GM19025 (cell line): ENCODE measurements around the gene DNAI2.

Source experiments
- ATAC-seq: cut with Tn5 transposase; IDR thresholded peaks from one replicate; pipeline ENCODE4 v1.9.1; 2021; ENCODE audit warnings: mild to moderate bottlenecking, low read depth, moderate library complexity; ENCODE audit not compliant: unreplicated experiment

Gene DNAI2

DNA sequence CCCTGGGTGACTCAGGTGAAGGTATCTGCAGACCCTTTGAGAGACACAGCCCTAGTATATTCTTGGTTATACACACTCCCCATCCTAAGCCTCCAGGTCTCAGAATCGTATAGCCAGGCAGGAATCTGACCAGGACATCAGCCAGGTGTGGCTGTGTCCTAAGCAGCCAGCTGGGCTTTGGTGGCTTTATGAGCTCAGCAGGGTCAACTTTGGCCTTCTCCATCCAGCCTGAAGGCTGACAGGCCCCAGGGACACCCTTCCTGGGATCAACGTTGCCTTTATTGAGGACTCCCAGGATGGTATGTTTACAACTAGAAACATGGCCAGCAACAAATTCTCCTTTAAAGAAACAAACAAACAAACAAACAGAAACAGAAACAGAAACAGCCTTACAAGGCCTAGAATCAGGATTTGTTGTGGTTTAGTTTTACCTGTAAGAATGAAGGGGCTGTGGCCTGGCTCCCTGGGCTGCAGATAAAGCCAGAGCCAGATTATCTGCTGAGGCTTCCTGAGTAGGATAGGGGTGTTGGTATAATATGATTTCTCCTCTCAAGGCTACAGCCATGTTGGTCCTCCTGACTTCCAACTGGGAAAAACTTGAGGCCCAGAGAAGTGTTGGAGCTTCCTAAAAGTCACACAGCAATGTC, 60.5 kb downstream of the DNAI2 start:
- no peak for ATAC-seq

- ATAC-seq: no peak
These were observed 61.6 kb downstream of the DNAI2 start for GRCh38 chr17:74335529-74336062.

- ATAC-seq: no peak
These were observed 62.3 kb downstream of the DNAI2 start for GRCh38 chr17:74336307-74336706.

DNA sequence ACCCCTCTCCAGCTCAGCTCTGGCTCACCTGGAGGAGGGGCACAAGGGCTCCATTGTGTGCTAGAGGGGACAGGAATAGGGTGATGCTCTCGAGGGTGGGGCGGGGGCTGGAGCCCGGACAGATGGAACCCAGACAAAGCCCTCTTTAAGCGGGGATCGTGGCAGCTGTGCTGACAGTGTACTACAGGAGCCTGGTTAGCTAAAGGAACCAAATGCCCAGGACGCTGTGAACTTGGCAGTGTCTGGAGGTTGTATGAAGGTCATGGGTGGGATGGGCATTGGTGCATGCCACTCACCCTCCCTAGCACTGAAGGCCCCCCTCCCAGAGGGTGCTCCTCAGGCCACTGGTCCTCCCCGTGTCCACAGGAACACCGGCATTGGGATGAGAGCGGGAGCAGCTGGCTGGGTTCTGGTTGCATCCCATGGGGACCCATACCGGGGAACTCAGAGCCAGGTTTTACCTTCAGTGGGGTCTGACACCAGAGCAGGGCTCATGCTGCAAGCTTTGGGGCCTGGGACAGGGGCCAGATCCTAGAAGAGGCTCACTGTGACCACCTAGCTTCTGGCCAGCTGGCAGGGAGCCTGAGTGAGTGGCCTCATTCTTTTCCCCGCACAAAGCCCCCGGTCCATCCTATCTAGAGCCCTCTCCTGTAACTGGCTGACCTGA, 63.9 kb downstream of the DNAI2 start:
- ATAC-seq: no peak

DNA sequence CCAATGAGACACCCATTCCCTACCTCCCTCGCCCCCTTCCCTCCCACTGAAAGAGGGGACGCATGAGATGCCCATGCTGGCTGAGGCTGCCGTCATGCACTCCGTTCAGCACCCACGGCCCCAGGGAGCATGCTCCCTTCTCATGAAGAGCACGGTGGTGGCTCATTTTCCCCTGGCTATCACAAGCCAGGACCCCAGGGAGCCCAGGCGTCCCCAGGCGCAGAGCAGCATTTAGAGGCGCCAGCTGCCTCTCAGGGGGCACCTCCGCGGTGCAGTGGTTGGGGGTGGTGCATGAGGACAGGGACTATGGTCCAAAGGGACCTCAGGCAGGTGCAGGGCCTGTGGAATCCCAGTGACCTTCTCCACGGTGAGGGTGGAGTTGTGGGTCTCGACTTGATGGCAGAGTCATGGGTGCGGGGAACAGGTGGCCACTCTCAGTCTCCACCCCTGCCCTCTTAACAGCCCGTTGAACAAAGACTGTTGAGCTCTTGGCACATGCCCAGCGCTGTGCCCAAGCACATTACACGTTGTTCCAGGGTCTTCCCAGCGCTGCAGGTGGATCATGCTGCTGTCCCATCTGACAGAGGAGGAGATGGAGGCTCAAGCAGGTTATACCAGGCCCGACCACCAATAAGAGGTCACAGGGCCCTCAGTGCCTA, 65.6 kb downstream of the DNAI2 start:
- ATAC-seq: no peak

- ATAC-seq: no peak
These were observed 66.5 kb downstream of the DNAI2 start for GRCh38 chr17:74340470-74341023.

- ATAC-seq: no peak
These were observed 68.2 kb downstream of the DNAI2 start for GRCh38 chr17:74342224-74342623.

DNA sequence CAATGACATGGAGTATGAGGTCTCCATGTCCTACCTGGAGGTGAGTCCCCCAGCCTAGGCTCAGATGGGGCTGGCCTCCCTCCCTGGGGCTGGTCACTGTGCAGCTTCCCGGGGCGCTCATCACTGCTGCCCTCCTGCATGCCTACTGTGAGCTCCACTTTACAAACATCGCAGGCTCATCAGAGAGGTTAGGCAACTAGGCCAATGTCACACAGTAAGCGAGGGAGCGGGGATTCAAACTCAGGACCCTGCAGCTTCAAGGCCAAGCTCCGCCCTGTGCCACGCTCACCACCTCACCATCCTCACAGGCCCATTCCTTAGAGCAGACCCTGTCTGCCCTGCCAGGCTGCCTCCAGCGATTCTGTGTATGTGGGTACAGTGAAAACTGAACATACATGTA, 69.1 kb downstream of the DNAI2 start:
- no peak for ATAC-seq

GRCh38 chr17:74343526-74344284, 69.7 kb downstream of the DNAI2 start:
- ATAC-seq: no peak

GRCh38 chr17:74344658-74345057, 70.6 kb downstream of the DNAI2 start:
- ATAC-seq: no peak

- no peak for ATAC-seq
These were observed 71.6 kb downstream of the DNAI2 start for GRCh38 chr17:74345433-74346241.

- ATAC-seq: no peak
These were observed 73.6 kb downstream of the DNAI2 start for GRCh38 chr17:74347646-74348045.

DNA sequence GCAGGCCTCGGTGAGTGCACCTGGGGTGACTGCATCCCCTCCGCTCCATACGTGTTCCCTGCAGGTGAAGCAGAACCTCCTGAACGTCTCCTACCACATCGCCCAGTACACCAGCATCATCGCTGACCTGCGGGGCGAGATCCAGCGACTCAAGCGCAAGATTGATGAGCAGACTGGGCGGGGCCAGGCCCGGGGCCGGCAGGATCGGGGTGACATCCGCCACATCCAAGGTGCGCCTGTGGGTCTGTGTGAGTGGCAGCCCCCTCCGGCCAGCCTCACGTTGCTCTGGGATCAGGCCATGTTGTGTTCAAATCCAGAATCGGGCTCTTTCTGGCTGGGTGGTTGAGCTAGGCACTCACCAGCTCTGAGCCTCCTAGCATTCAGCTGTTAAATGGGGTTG, 75.1 kb downstream of the DNAI2 start:
- ATAC-seq: no peak

DNA sequence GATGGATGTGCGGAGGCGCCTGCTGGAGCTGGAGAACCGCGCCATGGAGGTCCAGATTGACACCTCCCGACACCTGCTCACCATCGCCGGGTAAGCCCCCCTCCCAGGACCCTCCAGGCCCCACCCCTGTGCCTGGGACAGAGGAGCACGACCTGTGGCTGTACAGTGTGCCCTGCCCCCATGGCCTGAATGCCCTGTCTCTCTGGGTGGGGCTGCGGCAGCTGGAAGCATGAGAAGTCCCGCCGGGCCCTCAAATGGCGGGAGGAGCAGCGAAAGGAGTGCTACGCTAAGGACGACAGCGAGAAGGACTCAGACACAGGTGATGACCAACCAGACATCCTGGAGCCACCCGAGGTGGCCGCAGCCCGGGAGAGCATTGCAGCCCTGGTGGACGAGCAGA, 76.5 kb downstream of the DNAI2 start:
- no peak for ATAC-seq

DNA sequence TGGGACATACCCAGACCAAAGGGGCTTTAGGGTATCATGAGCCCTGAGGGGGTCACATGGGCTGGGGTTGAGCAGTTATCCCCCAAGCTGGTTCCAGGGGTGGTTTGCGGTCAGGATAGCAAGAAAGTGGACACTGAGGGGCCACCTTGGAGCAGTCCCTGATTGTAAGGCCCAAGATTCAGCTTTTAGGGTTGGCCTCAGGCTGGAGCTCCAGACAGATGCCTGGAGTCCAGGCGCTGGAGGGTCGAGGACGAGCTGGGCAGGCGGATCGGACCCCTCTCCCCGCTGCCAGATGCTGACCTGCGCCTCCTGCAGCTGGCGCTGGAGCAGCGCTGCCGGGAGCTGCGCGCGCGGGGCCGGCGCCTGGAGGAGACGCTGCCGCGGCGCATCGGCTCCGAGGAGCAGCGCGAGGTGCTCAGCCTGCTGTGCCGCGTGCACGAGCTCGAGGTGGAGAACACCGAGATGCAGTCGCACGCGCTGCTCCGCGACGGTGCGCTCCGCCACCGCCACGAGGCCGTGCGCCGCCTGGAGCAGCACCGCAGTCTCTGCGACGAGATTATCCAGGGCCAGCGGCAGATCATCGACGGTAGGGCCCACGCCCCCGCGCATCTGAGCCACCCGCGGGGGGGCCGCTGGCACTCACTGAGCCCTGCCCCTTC, 77.6 kb downstream of the DNAI2 start:
- no peak for ATAC-seq

- no peak for ATAC-seq
These were observed 79.5 kb downstream of the DNAI2 start for GRCh38 chr17:74353446-74354060.

- ATAC-seq: no peak
These were observed 80.1 kb downstream of the DNAI2 start for GRCh38 chr17:74354123-74354522.

- no peak for ATAC-seq
These were observed 80.5 kb downstream of the DNAI2 start for GRCh38 chr17:74354561-74354960.

DNA sequence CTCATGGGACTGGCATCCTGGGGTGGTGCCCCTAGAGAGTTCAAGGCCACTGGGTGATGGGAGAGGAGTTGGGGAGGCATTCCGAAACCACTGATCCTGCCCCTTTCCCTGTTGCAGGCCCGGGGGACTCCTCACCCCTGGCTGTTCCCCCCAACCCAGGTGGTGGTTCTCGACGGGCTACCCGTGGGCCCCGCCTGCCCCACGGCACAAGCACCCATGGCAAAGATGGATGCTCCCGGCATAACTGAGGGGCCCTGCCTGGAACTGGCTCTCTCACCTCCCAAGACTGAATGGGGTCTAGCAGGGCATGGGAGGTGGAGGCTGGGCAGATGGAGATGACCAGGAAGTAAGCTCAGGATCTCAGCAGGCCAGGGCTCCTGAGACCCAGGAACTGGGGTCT, 81.0 kb downstream of the DNAI2 start:
- ATAC-seq: no peak
